GM12865 (cell line): Measurements from ENCODE around the gene MLF1.

Experiments used
- DNase-seq: peaks from one replicate; pipeline ENCODE4 v3.0.0; 2010; ENCODE audit warnings: low read depth
- H3K4me3 ChIP-seq: 2 replicates; pipeline ENCODE4 v1.5.1; 2011; ENCODE audit warnings: mild to moderate bottlenecking, low read depth, low read length, control low read depth
- TF ChIP-seq, protein P1 (sequence below): IDR thresholded peaks from 2 replicates; pipeline ENCODE4 v1.5.1; 2011; ENCODE audit warnings: low read length, control low read depth, low read depth, inconsistent platforms; ENCODE audit not compliant: insufficient read depth; ENCODE audit errors: missing control alignments

Gene MLF1

GRCh38 chr3:158570999-158571702 is at the start of gene MLF1:
Gene MLF1, plus strand, starts transcription at chr3:158571194. Its CDS starts 107 bp downstream, at chr3:158571301.
- no peak within 1 kb of the TSS for H3K4me3 ChIP-seq
- TF ChIP-seq, protein P1, sequence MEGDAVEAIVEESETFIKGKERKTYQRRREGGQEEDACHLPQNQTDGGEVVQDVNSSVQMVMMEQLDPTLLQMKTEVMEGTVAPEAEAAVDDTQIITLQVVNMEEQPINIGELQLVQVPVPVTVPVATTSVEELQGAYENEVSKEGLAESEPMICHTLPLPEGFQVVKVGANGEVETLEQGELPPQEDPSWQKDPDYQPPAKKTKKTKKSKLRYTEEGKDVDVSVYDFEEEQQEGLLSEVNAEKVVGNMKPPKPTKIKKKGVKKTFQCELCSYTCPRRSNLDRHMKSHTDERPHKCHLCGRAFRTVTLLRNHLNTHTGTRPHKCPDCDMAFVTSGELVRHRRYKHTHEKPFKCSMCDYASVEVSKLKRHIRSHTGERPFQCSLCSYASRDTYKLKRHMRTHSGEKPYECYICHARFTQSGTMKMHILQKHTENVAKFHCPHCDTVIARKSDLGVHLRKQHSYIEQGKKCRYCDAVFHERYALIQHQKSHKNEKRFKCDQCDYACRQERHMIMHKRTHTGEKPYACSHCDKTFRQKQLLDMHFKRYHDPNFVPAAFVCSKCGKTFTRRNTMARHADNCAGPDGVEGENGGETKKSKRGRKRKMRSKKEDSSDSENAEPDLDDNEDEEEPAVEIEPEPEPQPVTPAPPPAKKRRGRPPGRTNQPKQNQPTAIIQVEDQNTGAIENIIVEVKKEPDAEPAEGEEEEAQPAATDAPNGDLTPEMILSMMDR = no peak
- peak; percentile 63 for DNase-seq

DNA sequence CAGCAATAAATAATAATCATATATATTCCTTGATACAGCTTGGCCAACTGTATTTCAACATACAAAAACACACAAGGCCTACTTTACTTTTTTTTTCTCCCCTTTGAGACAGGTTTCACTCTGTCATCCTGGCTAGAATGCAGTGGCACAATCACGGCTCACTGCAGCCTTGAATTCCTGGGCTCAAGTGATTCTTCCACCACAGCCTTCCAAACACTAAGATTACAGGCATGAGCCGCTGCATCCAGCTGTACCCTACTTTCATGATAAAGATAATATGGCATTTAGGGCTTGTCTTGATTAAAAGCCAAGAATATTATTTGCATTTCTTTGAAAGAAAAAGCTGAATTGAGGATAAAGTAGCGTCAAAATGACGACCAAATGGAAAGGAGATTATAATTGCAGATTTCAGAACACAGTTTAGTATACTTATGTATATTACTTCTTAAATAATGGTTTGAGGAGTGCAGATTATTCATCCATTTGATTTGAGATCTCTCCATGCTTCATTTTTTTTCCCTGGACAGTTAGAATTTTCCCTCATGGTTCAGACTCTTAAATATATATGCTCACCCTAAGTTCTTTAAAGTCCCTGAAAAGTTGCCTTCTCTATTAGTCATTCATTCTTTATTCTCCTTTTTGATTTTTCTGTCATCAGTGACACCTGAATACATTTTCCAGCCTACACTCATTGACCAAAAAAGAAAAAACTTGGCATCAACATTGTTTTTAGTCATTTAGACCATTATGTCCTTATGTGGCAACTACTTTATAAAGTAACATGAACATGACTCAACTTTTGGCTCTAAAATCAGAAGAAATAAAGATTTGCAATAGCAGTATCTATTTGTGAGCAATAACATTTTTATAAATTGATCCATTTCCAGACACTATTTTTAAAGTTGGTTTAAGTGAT is 48.5 kb upstream of the MLF1 start:
- DNase-seq = no peak
- no peak overlapping the region for H3K4me3 ChIP-seq
- TF ChIP-seq, protein P1 = no peak

- H3K4me3 ChIP-seq = no peak overlapping the region
- TF ChIP-seq, protein P1 = no peak
- DNase-seq = no peak
Measured at GRCh38 chr3:158528076-158528674, 42.8 kb upstream of the MLF1 start.

- no peak for DNase-seq
Measured at GRCh38 chr3:158531334-158531733, 39.7 kb upstream of the MLF1 start.

GRCh38 chr3:158532099-158532734 is 38.8 kb upstream of the MLF1 start:
- DNase-seq = peak; percentile 53
- no peak overlapping the region for H3K4me3 ChIP-seq
- TF ChIP-seq, protein P1 = peak; percentile 29

More at GRCh38 chr3:158531334-158531733, 39.7 kb upstream of the MLF1 start:
- no peak overlapping the region for H3K4me3 ChIP-seq
- TF ChIP-seq, protein P1 = no peak

- H3K4me3 ChIP-seq = no peak overlapping the region
- no peak for DNase-seq
- TF ChIP-seq, protein P1 = no peak
Measured at GRCh38 chr3:158535918-158536317, 35.1 kb upstream of the MLF1 start.
